CD4-positive, alpha-beta T cell treated with Interleukin-6 for 4 hours (primary cell): ENCODE measurements around the gene BTG4.

Source experiments
- DNase-seq: peaks from one replicate; pipeline ENCODE4 v3.0.0-alpha.2; 2020; ENCODE audit warnings: mixed read lengths

Gene BTG4

GRCh38 chr11:111535281-111535680 is 23.1 kb upstream of the BTG4 start:
- no peak for DNase-seq

- no peak for DNase-seq
Observed at GRCh38 chr11:111532365-111532709, 20.2 kb upstream of the BTG4 start.

GRCh38 chr11:111531687-111532364 is 19.6 kb upstream of the BTG4 start:
- peak; percentile 22 for DNase-seq

GRCh38 chr11:111531136-111531535 is 18.9 kb upstream of the BTG4 start:
- no peak for DNase-seq

GRCh38 chr11:111530091-111530490 is 17.9 kb upstream of the BTG4 start:
- no peak for DNase-seq

- peak; percentile 31 for DNase-seq
Observed at GRCh38 chr11:111528557-111528956, 16.4 kb upstream of the BTG4 start.

- DNase-seq = no peak
Observed at GRCh38 chr11:111527279-111527678, 15.1 kb upstream of the BTG4 start.

- no peak for DNase-seq
Observed at GRCh38 chr11:111526501-111526900, 14.3 kb upstream of the BTG4 start.

GRCh38 chr11:111525456-111525855 is 13.3 kb upstream of the BTG4 start:
- DNase-seq = no peak

GRCh38 chr11:111524056-111524455 is 11.9 kb upstream of the BTG4 start:
- DNase-seq = no peak

- no peak for DNase-seq
Observed at GRCh38 chr11:111523343-111523742, 11.2 kb upstream of the BTG4 start.

- no peak for DNase-seq
Observed at GRCh38 chr11:111522426-111522825, 10.2 kb upstream of the BTG4 start.

GRCh38 chr11:111521135-111521534 is 8.9 kb upstream of the BTG4 start:
- DNase-seq = no peak

GRCh38 chr11:111520560-111520959 is 8.4 kb upstream of the BTG4 start:
- DNase-seq = no peak

GRCh38 chr11:111518668-111519067 is 6.5 kb upstream of the BTG4 start:
- no peak for DNase-seq

- DNase-seq = no peak
Observed at GRCh38 chr11:111515591-111515990, 3.4 kb upstream of the BTG4 start.

GRCh38 chr11:111514216-111515031 is 2.2 kb upstream of the BTG4 start, which contains the start of gene HOATZ:
Gene HOATZ, plus strand, starts transcription at chr11:111514778. Its CDS starts 7 bp downstream, at chr11:111514785.
- peak; percentile 40 for DNase-seq

- no peak for DNase-seq
Observed at GRCh38 chr11:111513240-111513605, 1.0 kb upstream of the BTG4 start.

- no peak for DNase-seq
Observed at GRCh38 chr11:111510311-111510710, 1.9 kb downstream of the BTG4 start.

- no peak for DNase-seq
Observed at GRCh38 chr11:111502611-111503010, 9.6 kb downstream of the BTG4 start.

- DNase-seq = no peak
Observed at GRCh38 chr11:111500481-111500880, 11.7 kb downstream of the BTG4 start.

- DNase-seq = no peak
Observed at GRCh38 chr11:111499483-111499882, 12.7 kb downstream of the BTG4 start.

- no peak for DNase-seq
Observed at GRCh38 chr11:111494040-111494439, 18.1 kb downstream of the BTG4 start.

GRCh38 chr11:111490496-111490895 is 21.7 kb downstream of the BTG4 start:
- DNase-seq = no peak

- no peak for DNase-seq
Observed at GRCh38 chr11:111483431-111483830, 28.8 kb downstream of the BTG4 start.
